Upper lobe of right lung (tissue), 1 donor: ENCODE measurements around the gene RNPEPL1. TPM values are rescaled to one million over a fixed set of nuclear protein-coding genes. Genes with fewer than 3 reads are reported as not detected.
"Not testable (repeated sequence)": the region's sequence is repeated elsewhere in the genome, so short reads cannot be mapped to it uniquely, and the experiment has no call there.

ENCODE experiments used
- ATAC-seq: fragments of 200-7000 bp; cut with Tn5 transposase; one replicate; pipeline ENCODE4 v1.9.1; 2020; ENCODE audit warnings: mild to moderate bottlenecking, moderate library complexity
- DNase-seq: peaks from one replicate; pipeline ENCODE4 v3.0.0-alpha.2; 2020
- H3K27ac ChIP-seq: fragments of 200-600 bp; one replicate; pipeline ENCODE4 v1.8.0; 2022
- H3K27me3 ChIP-seq: fragments of 200-600 bp; one replicate; pipeline ENCODE4 v1.8.0; 2022; ENCODE audit warnings: mild to moderate bottlenecking
- H3K36me3 ChIP-seq: fragments of 200-600 bp; one replicate; pipeline ENCODE4 v1.8.0; 2022
- H3K4me1 ChIP-seq: fragments of 200-600 bp; one replicate; pipeline ENCODE4 v1.8.0; 2022
- H3K4me3 ChIP-seq: fragments of 200-600 bp; one replicate; pipeline ENCODE4 v1.8.0; 2022; ENCODE audit warnings: mild to moderate bottlenecking
- H3K9me3 ChIP-seq: fragments of 200-600 bp; one replicate; pipeline ENCODE4 v1.8.0; 2022
- intact Hi-C: fragments of 100-400 bp; cut with DNase I; formaldehyde crosslinking; loops from one replicate; pipeline ENCODE4 v1.11.0; 2022
- total RNA-seq: library from RNA; stranded (reverse); fragmentation: NEBNext Ultra II Directional; extraction: Animal tissue kit (Norgen Biotek cat#: 25700); gene quantifications from one replicate; pipeline ENCODE4 v1.2.1, GENCODE V29; 2021
- TF ChIP-seq, protein P1 (sequence below): fragments of 200-600 bp; IDR thresholded peaks from one replicate; pipeline ENCODE4 v1.8.0; 2022; ENCODE audit warnings: antibody characterized with exemption
- donor health status: DM: no; HTN: yes; CAD: no; lungs with severe emphysema.

The RNPEPL1 gene
- total RNA-seq, 1 donor from 2014 or later: 88.6 TPM

DNA sequence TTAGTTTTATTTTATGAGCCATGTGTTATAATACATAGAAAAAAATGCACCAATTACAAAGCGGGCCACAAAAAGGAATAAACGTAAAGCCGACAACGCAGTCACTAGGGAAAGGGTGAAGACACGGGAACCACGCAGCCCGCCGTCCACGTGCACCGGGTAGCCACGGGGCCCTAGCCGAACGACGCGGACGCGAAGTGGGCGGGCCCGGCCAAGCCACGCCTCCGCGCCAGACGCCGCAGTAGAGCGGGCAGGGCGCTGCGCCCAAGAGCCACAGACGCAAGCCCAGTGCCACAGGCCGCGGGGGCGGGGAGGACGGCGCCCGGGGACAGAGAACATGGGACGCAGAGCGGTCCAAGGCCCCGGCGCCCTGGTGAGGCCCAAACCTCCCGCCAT, 8.2 kb upstream of the RNPEPL1 start, which contains the start of gene DUSP28:
Gene DUSP28 (plus strand): TSS at position 274 of the 396 bp plus-strand sequence. CDS start 328 bp downstream, outside the sequence.
- TF ChIP-seq, protein P1, sequence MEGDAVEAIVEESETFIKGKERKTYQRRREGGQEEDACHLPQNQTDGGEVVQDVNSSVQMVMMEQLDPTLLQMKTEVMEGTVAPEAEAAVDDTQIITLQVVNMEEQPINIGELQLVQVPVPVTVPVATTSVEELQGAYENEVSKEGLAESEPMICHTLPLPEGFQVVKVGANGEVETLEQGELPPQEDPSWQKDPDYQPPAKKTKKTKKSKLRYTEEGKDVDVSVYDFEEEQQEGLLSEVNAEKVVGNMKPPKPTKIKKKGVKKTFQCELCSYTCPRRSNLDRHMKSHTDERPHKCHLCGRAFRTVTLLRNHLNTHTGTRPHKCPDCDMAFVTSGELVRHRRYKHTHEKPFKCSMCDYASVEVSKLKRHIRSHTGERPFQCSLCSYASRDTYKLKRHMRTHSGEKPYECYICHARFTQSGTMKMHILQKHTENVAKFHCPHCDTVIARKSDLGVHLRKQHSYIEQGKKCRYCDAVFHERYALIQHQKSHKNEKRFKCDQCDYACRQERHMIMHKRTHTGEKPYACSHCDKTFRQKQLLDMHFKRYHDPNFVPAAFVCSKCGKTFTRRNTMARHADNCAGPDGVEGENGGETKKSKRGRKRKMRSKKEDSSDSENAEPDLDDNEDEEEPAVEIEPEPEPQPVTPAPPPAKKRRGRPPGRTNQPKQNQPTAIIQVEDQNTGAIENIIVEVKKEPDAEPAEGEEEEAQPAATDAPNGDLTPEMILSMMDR: no peak
- Histone ChIP-seq H3K27me3 (no peaks in the 10 kb centered on the region), H3K36me3 (no peaks in the 10 kb centered on the region), H3K27ac (peak within 1 kb of the TSS; percentile 100), H3K4me1 (peaks cover 64% of the 10 kb centered on the region), H3K4me3 (peak within 1 kb of the TSS; percentile 98), H3K9me3 (no peaks in the 10 kb centered on the region)
- peak; percentile 87 for ATAC-seq
- intact Hi-C loops: no loop called here
- DNase-seq: peak; percentile 98

DNA sequence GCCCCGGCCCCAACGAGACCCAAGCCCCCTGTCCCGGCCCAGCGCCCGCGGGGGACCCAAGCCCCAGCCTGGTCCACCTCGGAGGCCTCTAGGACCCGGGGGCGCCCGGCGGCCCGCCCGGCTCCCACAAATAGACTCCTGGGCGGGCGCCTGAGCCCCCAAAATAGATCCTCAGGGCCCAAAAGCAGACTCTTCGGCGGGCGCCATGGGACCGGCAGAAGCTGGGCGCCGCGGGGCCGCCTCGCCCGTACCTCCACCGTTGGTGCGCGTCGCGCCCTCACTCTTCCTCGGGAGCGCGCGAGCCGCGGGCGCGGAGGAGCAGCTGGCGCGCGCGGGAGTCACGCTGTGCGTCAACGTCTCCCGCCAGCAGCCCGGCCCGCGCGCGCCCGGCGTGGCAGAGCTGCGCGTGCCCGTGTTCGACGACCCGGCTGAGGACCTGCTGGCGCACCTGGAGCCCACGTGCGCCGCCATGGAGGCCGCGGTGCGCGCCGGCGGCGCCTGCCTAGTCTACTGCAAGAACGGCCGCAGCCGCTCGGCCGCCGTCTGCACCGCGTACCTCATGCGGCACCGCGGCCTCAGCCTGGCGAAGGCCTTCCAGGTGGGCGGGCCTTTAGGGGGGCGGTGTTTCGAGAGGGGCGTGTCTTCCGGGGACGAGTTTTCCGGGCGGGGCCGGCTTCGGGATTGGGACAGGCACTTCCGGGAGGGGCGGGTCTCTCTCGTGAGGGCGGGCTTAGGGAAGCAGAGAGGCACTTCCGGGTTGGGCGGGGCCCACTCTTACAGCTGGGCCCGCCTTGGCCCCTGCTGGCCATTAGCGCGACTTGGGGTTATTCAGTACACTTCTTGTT, 7.6 kb upstream of the RNPEPL1 start:
- H3K27ac ChIP-seq: peak overlapping the region; percentile 100
- ATAC-seq: peak; percentile 85
- intact Hi-C loops: no loop called here
- peaks cover 70% of the 10 kb centered on the region for H3K4me1 ChIP-seq
- TF ChIP-seq, protein P1: peak; percentile 32
- no peaks in the 10 kb centered on the region for H3K27me3 ChIP-seq
- peak overlapping the region; percentile 98 for H3K4me3 ChIP-seq
- peak; percentile 100 for DNase-seq
- no peaks in the 10 kb centered on the region for H3K9me3 ChIP-seq
- H3K36me3 ChIP-seq: no peaks in the 10 kb centered on the region

DNA sequence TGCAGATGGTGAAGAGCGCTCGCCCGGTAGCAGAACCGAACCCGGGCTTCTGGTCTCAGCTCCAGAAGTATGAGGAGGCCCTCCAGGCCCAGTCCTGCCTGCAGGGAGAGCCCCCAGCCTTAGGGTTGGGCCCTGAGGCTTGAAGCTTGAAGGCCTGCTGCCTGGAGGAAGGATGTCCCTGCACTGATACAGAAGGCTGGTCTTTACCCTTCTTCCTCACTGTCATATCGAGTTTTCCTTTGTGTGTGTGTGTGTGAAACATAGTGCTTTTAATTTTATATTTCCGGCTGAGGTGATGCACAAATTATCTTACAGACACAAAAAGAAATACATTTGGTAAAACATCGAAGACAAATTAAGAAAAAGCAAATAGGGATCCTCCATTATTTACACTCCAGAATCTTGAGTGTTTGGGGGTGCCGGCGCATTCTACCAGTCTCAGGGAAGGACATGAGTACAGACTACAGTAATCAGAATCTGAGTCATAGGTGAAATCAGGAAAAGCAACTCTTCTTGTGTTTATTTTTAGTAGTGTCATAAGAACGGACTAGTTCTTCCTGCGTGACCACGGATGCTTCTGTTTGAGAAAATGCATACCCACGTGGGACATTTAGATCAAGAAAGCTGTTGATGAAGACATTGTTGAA, 6.8 kb upstream of the RNPEPL1 start:
- H3K4me3 ChIP-seq: peak overlapping the region; percentile 98
- DNase-seq: no peak
- intact Hi-C loops: no loop called here

DNA sequence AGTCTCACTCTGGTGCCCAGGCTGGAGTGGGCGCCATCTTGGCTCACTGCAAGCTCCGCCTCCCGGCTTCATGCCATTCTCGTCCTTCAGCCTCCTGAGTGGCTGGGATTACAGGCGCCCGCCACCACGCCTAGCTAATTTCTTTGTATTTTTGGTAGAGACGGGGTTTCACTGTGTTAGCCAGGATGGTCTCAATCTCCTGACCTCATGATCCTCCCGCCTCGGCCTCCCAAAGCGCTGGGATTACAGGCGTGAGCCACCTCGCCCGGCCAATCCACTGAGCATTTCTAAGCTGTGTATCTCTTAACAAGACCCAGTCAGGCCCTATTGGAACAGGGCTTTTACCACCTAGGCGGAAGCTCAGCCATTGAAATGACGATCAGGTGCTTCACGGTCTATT, 5.1 kb upstream of the RNPEPL1 start:
- intact Hi-C loops, H3K4me3 ChIP-seq, H3K36me3 ChIP-seq, H3K9me3 ChIP-seq, H3K27me3 ChIP-seq, DNase-seq, ATAC-seq, H3K27ac ChIP-seq: not testable (repeated sequence)
- H3K4me1 ChIP-seq: peaks cover 73% of the 10 kb centered on the region

More for the DNA sequence above, 6.8 kb upstream of the RNPEPL1 start:
- ATAC-seq: no peak
- TF ChIP-seq, protein P1: peak; percentile 5
- H3K4me1 ChIP-seq: peaks cover 76% of the 10 kb centered on the region
- no peaks in the 10 kb centered on the region for H3K36me3 ChIP-seq
- H3K9me3 ChIP-seq: no peaks in the 10 kb centered on the region
- H3K27ac ChIP-seq: peak overlapping the region; percentile 100
- no peaks in the 10 kb centered on the region for H3K27me3 ChIP-seq

DNA sequence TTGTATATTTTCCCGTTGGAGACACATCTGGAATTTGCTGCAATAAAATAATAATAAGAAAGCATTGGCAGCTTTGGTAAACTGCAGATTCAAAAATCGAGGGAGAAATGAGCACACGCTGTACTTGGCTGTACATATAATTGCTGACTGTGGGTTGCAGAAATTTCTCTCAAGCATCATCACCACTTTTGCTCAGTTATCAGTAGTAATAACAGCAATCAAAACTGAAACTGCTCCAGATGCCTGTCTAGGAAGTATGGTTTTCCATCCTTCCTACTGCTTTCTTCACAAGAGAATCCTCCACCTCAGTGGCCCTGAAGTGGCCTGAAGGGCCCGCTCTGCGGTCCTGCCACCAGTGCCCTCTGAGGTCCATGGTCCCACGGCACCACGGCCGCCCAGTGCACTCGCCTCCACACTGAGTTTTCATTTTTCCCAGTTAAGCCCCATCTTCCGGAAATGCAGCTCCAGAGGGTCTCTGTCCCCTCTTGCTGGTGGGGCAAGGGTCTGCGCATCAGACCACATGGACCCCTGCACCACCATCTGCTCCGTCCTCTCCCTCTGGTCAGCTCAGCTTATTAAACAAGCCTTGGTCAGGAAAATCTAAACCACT, 4.2 kb upstream of the RNPEPL1 start:
- no peak overlapping the region for H3K4me3 ChIP-seq
- ATAC-seq (no peak), DNase-seq (no peak)
- no peaks in the 10 kb centered on the region for H3K9me3 ChIP-seq
- peaks cover 68% of the 10 kb centered on the region for H3K4me1 ChIP-seq
- no peaks in the 10 kb centered on the region for H3K36me3 ChIP-seq
- intact Hi-C loops: no loop called here
- H3K27ac ChIP-seq: no peak overlapping the region
- no peaks in the 10 kb centered on the region for H3K27me3 ChIP-seq
- TF ChIP-seq, protein P1: no peak
